Activated T-cell treated with anti-CD3 and anti-CD28 coated beads, Interleukin-2, amount 50 U/mL, for 24 hours (primary cell): ENCODE measurements around the gene ANKRD61.
"Not testable (repeated sequence)": the region's sequence is repeated elsewhere in the genome, so short reads cannot be mapped to it uniquely, and the experiment has no call there.

Source experiments
- DNase-seq: peaks from one replicate; pipeline ENCODE4 v3.0.0-alpha.2; 2020
- H3K27ac Mint-ChIP-seq: 2 replicates; pipeline ENCODE4 v1.8.0; 2020; ENCODE audit warnings: mild to moderate bottlenecking, mixed read lengths
- H3K27me3 Mint-ChIP-seq: 2 replicates; pipeline ENCODE4 v1.8.0; 2020; ENCODE audit warnings: mixed read lengths
- H3K36me3 Mint-ChIP-seq: 2 replicates; pipeline ENCODE4 v1.8.0; 2020; ENCODE audit warnings: low read depth, mixed read lengths
- H3K4me1 Mint-ChIP-seq: 2 replicates; pipeline ENCODE4 v1.8.0; 2020; ENCODE audit warnings: low read depth, mixed read lengths
- H3K4me3 Mint-ChIP-seq: 2 replicates; pipeline ENCODE4 v1.8.0; 2020; ENCODE audit warnings: mild to moderate bottlenecking, moderate library complexity, mixed read lengths
- H3K9me3 Mint-ChIP-seq: 2 replicates; pipeline ENCODE4 v1.8.0; 2020; ENCODE audit warnings: mixed read lengths

ANKRD61 gene

DNA sequence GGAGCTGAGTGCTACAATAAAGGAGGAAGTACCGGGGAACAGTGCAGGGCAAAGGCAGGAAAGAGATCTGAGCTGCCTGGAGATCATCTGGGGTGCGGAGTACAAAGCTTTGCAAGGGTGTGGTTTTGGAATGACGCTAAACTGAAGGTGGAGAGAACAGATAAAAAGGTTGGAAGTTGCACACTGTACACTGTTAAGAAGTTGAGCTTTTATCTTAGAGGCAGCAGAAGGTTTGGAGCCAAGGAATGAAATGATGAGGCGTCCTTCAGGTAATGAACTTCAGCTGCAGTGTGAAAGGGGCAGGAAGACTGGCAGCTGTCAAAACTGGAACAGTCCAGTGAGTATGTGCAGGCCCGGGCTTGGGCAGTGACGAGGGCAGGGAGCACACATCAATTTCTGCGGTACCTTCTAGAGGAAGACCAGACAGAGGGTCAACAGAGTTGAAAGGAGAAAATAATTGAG lies 7.2 kb upstream of the ANKRD61 start:
- no peaks in the 10 kb centered on the region for H3K27me3 Mint-ChIP-seq
- peaks cover 100% of the 10 kb centered on the region for H3K36me3 Mint-ChIP-seq
- H3K27ac Mint-ChIP-seq: peak overlapping the region; percentile 50
- peaks cover 19% of the 10 kb centered on the region for H3K4me1 Mint-ChIP-seq
- no peak for DNase-seq
- H3K9me3 Mint-ChIP-seq: no peaks in the 10 kb centered on the region
- no peak overlapping the region for H3K4me3 Mint-ChIP-seq

GRCh38 chr7:6026011-6026819 lies 5.0 kb upstream of the ANKRD61 start:
- no peaks in the 10 kb centered on the region for H3K9me3 Mint-ChIP-seq
- peak overlapping the region; percentile 93 for H3K27ac Mint-ChIP-seq
- peaks cover 99% of the 10 kb centered on the region for H3K36me3 Mint-ChIP-seq
- no peaks in the 10 kb centered on the region for H3K27me3 Mint-ChIP-seq
- H3K4me3 Mint-ChIP-seq: peak overlapping the region; percentile 58
- DNase-seq: peak; percentile 67
- H3K4me1 Mint-ChIP-seq: peaks cover 19% of the 10 kb centered on the region

DNA sequence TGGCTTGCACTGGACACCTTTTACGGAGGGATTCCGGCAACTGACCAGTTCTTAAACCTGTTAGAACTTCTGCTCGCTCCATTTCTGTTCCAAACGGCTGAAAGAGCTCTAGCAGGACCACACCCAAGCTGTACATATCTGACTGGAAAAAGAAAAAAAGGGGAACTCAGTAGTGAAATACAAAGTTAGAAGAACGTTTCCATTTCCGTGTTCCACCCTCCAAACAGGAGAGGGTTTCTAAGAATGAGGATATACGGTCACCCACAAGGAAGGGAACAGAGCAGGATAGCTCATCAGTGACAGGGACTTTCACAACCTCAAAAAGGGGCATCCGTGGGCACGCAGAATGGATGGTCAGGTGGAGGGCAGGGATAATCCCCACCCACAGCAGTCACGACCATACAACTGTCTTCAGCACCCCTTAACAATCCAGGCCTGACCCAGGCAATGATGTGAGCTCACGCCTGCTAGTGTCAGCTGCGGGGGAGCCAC lies 4.3 kb upstream of the ANKRD61 start:
- Mint-ChIP-seq H3K4me1 (peaks cover 21% of the 10 kb centered on the region), H3K27ac (peak overlapping the region; percentile 93), H3K36me3 (peaks cover 98% of the 10 kb centered on the region), H3K9me3 (no peaks in the 10 kb centered on the region), H3K27me3 (no peaks in the 10 kb centered on the region), H3K4me3 (no peak overlapping the region)
- DNase-seq: no peak

DNA sequence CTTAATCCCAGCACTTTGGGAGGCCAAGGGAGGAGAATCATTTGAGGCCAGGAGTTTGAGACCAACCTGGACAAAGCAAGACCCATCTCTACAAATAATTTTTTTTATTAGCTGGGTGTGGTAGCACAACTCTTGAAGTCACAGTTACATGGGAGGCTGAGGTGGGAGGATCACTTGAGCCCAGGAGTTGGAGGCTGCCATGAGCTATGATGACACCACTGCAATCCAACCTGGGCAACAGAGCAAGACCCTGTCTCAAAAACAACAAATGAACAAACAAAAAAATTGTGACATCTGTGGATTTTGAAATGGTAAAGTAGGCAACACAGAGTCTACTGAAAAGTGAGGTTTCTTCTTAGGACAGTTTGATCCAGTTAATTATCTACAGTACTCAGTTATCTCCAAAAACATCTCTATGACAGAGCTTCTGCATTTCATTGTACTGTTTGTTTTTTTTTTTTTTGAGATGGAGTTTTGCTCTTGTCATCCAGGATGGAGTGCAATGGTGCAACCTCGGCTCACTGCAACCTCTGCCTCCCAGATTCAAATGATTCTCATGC lies 3.3 kb upstream of the ANKRD61 start:
- H3K4me1 Mint-ChIP-seq: peaks cover 27% of the 10 kb centered on the region
- no peak overlapping the region for H3K4me3 Mint-ChIP-seq
- no peaks in the 10 kb centered on the region for H3K9me3 Mint-ChIP-seq
- H3K27ac Mint-ChIP-seq: peak overlapping the region; percentile 93
- peaks cover 96% of the 10 kb centered on the region for H3K36me3 Mint-ChIP-seq
- no peak for DNase-seq
- H3K27me3 Mint-ChIP-seq: no peaks in the 10 kb centered on the region

- Mint-ChIP-seq H3K36me3 (peaks cover 94% of the 10 kb centered on the region), H3K4me1 (peaks cover 27% of the 10 kb centered on the region), H3K27ac (no peak overlapping the region), H3K27me3 (no peaks in the 10 kb centered on the region), H3K4me3 (no peak overlapping the region), H3K9me3 (no peaks in the 10 kb centered on the region)
- DNase-seq: no peak
Measured at GRCh38 chr7:6028563-6028962, 2.6 kb upstream of the ANKRD61 start.

- H3K4me3 Mint-ChIP-seq: no peak overlapping the region
- H3K27me3 Mint-ChIP-seq: no peaks in the 10 kb centered on the region
- peaks cover 92% of the 10 kb centered on the region for H3K36me3 Mint-ChIP-seq
- no peaks in the 10 kb centered on the region for H3K9me3 Mint-ChIP-seq
- H3K27ac Mint-ChIP-seq: peak overlapping the region; percentile 66
- no peak for DNase-seq
- H3K4me1 Mint-ChIP-seq: peaks cover 18% of the 10 kb centered on the region
Measured at GRCh38 chr7:6031567-6031966, 391 bp downstream of the ANKRD61 start.

GRCh38 chr7:6032167-6032566 lies 991 bp downstream of the ANKRD61 start:
- no peak for DNase-seq
- H3K4me3 Mint-ChIP-seq: no peak overlapping the region
- no peak overlapping the region for H3K27ac Mint-ChIP-seq
- H3K27me3 Mint-ChIP-seq: no peaks in the 10 kb centered on the region
- H3K4me1 Mint-ChIP-seq: peaks cover 12% of the 10 kb centered on the region
- peaks cover 92% of the 10 kb centered on the region for H3K36me3 Mint-ChIP-seq
- H3K9me3 Mint-ChIP-seq: no peaks in the 10 kb centered on the region

DNA sequence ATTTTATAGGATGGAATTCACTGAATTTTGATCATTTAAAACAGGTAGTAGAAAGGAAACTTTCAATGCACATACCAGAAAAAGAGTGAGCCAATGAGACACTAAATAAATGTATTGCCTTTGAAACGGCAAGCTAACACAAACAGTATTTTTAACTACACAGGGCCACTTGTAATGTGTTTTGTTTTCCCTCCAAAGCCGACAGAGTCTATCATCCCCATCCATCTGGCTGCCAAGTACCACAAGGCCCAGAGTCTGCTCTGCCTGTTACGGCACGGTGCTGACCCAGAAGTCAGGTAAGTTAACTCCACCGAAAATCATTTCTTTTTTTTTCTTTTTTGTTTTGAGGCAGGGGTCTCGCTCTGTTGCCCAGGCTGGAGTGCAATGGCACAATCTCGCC lies 1.5 kb downstream of the ANKRD61 start:
- DNase-seq: no peak
- Mint-ChIP-seq H3K9me3 (no peaks in the 10 kb centered on the region), H3K36me3 (peaks cover 92% of the 10 kb centered on the region), H3K4me1 (peaks cover 8% of the 10 kb centered on the region), H3K4me3 (no peak overlapping the region), H3K27ac (peak overlapping the region; percentile 18), H3K27me3 (no peaks in the 10 kb centered on the region)

DNA sequence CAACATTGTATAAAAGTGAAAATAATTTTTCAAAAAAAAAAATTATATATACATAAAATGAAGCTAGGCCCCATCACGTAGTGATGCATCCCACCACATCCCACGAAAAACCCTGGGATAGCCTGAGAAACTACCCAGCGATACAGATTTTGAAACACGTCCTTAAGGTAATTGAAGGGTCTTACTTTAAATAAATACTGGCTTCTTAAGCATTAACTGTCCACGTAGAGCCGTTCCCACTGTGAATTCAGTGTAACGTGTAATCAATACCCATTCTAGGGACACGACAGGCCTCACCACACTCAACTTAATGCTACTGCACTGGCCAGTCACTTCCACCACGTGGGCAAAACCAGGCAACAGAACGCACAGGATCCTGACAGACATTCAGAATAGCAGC lies 4.0 kb downstream of the ANKRD61 start:
- no peak for DNase-seq
- no peaks in the 10 kb centered on the region for H3K9me3 Mint-ChIP-seq
- H3K4me1 Mint-ChIP-seq: peaks cover 8% of the 10 kb centered on the region
- H3K4me3 Mint-ChIP-seq: no peak overlapping the region
- H3K36me3 Mint-ChIP-seq: peaks cover 85% of the 10 kb centered on the region
- no peaks in the 10 kb centered on the region for H3K27me3 Mint-ChIP-seq
- no peak overlapping the region for H3K27ac Mint-ChIP-seq

DNA sequence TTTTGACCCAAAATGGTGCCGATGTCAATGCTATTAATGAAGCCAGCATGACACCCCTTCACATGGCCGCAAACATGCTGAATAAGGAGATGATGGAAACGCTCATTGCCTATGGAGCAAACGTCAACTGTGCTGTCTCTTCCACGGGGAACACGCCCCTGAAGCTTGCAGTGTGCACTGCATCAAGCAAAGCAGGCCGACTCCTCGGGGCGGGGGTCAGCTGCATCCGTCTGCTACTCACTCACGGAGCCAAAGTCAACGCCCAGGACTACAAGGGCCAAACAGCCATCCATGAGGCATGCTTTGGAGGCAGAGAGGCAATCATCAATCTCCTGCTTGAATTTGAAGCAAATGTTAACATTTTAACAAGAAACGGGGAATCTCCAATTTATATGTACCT lies 4.5 kb downstream of the ANKRD61 start:
- peaks cover 8% of the 10 kb centered on the region for H3K4me1 Mint-ChIP-seq
- H3K4me3 Mint-ChIP-seq: no peak overlapping the region
- no peaks in the 10 kb centered on the region for H3K9me3 Mint-ChIP-seq
- peaks cover 85% of the 10 kb centered on the region for H3K36me3 Mint-ChIP-seq
- no peak for DNase-seq
- no peaks in the 10 kb centered on the region for H3K27me3 Mint-ChIP-seq
- H3K27ac Mint-ChIP-seq: no peak overlapping the region

DNA sequence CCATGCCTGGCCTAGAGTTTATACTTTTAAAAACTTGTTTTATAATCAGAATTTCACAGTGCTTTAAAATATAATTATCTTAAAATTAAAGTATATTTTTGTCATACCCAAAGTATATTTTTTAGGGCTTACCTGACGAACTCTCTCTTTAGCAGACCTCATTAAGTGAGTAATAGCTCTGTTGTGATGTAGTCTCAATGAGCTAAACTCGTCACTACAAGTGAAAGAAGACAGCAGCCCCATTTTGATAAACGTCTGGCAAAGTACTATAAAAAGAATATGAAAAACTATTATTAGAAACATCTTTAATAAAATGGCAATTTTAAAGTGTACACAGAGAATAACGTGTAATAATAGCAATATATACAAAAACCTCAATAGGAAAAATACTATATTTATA lies 18.6 kb downstream of the ANKRD61 start:
- Mint-ChIP-seq H3K9me3 (no peaks in the 10 kb centered on the region), H3K4me1 (peaks cover 6% of the 10 kb centered on the region), H3K27me3 (no peaks in the 10 kb centered on the region), H3K36me3 (peaks cover 75% of the 10 kb centered on the region), H3K4me3 (no peak overlapping the region), H3K27ac (no peak overlapping the region)
- no peak for DNase-seq

DNA sequence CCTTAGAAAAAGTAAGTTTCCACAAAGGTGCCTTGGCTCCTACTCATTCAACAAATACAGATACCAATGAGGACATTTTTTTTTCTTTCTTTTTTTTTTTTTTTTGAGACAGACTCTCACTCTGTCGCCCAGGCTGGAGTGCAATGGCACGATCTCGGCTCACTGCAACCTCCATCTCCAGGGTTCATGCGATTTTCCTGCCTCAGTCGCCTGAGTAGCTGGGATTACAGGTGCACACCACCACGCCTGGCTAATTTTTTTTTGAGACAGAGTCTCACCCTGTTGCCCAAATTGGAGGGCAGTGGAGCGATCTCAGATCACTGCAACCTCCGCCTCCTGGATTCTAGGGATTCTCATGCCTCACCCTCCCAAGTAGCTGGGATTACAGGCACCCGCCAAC lies 20.0 kb downstream of the ANKRD61 start:
- DNase-seq, H3K4me1 Mint-ChIP-seq, H3K27ac Mint-ChIP-seq, H3K27me3 Mint-ChIP-seq, H3K4me3 Mint-ChIP-seq, H3K9me3 Mint-ChIP-seq: not testable (repeated sequence)
- H3K36me3 Mint-ChIP-seq: peaks cover 72% of the 10 kb centered on the region

DNA sequence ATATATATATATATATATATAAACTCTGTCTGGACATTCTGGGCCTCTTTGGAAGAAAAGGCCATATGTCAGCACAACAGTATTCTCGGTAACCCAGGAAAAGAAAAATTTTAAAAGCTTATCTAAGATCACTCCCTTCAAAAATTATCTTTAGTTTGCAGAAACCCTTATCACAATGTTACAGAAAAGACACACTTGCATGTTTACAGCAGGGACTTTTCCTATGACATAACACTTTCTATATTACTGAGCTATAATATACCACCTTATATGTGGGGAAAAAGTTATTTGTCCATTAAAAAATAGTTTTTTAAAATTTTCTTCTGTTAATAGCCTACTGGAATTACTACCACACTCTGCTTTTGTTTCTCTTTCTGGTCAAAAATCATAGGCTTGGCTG lies 25.4 kb downstream of the ANKRD61 start:
- H3K4me3 Mint-ChIP-seq: peak overlapping the region; percentile 20

DNA sequence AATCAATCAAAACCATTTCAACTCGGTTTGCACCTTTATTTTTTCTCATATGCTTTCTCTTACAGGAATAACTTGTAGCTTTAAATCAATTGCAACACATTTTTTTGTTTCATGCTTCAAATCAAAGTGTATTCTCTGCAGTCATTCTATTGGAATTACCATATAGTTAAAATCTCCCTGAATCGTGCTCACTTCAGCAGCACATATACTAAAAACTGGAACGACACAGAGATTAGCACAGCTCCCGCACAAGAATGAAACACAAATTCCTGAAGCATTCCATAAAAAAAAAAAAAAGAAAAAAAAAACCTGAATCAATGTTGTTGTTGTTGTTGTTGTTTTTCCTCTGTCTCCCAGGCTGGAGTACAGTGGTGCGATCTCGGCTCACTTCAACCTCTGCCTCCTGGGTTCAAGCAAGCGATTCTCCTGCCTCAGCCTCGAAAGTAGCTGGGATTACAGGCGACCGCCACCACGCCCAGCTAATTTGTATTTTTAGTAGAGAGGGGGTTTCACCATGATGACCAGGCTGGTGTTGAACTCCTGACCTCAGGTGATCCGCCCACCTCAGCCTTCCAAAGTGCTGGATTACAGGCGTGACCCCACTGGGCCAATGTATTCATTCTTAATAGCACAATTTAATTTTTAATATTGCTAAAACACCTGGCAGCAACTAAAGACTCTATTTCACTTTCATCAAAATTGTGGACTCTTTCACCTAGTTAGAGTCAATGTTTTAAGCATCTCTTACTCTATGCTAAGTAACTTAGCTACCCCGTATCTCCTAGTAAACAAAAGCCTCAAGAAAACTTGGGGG lies 26.3 kb downstream of the ANKRD61 start:
- H3K4me1 Mint-ChIP-seq: peaks cover 25% of the 10 kb centered on the region
- H3K4me3 Mint-ChIP-seq: peak overlapping the region; percentile 93
- DNase-seq: no peak
- H3K36me3 Mint-ChIP-seq: peaks cover 39% of the 10 kb centered on the region
- no peaks in the 10 kb centered on the region for H3K9me3 Mint-ChIP-seq
- H3K27ac Mint-ChIP-seq: peak overlapping the region; percentile 96
- no peaks in the 10 kb centered on the region for H3K27me3 Mint-ChIP-seq

More for the DNA sequence above, 25.4 kb downstream of the ANKRD61 start:
- H3K4me1 Mint-ChIP-seq: peaks cover 25% of the 10 kb centered on the region
- no peak for DNase-seq
- no peaks in the 10 kb centered on the region for H3K9me3 Mint-ChIP-seq
- no peak overlapping the region for H3K27ac Mint-ChIP-seq
- peaks cover 48% of the 10 kb centered on the region for H3K36me3 Mint-ChIP-seq
- H3K27me3 Mint-ChIP-seq: no peaks in the 10 kb centered on the region
